ENCODE results near the gene PGGHG. TPM values are rescaled to one million over a fixed set of nuclear protein-coding genes. Genes with fewer than 3 reads are reported as not detected.
"Not testable (repeated sequence)": the region's sequence is repeated elsewhere in the genome, so short reads cannot be mapped to it uniquely, and the experiment has no call there.

Gene PGGHG
- total RNA-seq, 2 experiments from 2014 or later: 670 to 671 TPM

- no peaks in the 10 kb centered on the region for H3K27me3 ChIP-seq (ENCODE audit: control insufficient read depth in 1 of 2, insufficient read depth in 2 of 2, low read length in 2 of 2)
- no peak overlapping the region for H3K4me3 ChIP-seq (ENCODE audit: low read length)
- ChIA-PET CTCF (no interaction called here), POLR2A (interaction anchor here (0.8 to 3.6 kb wide), 4 partner anchors 16 to 136 kb away, joined by 3 to 17 read pairs (median 4); partner anchors contain the start of genes BET1L and RIC8A)
- H3K27ac Mint-ChIP-seq: no peak overlapping the region
- no peaks in the 10 kb centered on the region for H3K9me3 Mint-ChIP-seq
- H3K36me3 ChIP-seq (ENCODE audit: insufficient read depth, low read length): no peaks in the 10 kb centered on the region
- no peaks in the 10 kb centered on the region for H3K9me3 ChIP-seq (ENCODE audit: control insufficient read depth in 1 of 2, insufficient read depth in 1 of 2, low read length in 2 of 2)
- H3K4me3 Mint-ChIP-seq: no peak overlapping the region
- ATAC-seq (ENCODE audit: poor library complexity) (no peak), DNase-seq (no peak)
- intact Hi-C loops (cut with DNase I, micrococcal nuclease): no loop called here
- peaks cover 59% of the 10 kb centered on the region for H3K4me1 Mint-ChIP-seq (ENCODE audit: low read depth)
- peaks cover 57% of the 10 kb centered on the region for H3K4me1 ChIP-seq (ENCODE audit: insufficient read depth, low read length)
- no peaks in the 10 kb centered on the region for H3K36me3 Mint-ChIP-seq (ENCODE audit: low read depth)
- H3K27me3 Mint-ChIP-seq: no peaks in the 10 kb centered on the region
- no peak for TF ChIP-seq CTCF (IDR thresholded peaks at IDR 0.05)
- no peak overlapping the region for H3K27ac ChIP-seq (ENCODE audit: low read depth in 1 of 2, low read length in 2 of 2)
Measured at GRCh38 chr11:332651-333480, 43.9 kb downstream of the PGGHG start.

DNA sequence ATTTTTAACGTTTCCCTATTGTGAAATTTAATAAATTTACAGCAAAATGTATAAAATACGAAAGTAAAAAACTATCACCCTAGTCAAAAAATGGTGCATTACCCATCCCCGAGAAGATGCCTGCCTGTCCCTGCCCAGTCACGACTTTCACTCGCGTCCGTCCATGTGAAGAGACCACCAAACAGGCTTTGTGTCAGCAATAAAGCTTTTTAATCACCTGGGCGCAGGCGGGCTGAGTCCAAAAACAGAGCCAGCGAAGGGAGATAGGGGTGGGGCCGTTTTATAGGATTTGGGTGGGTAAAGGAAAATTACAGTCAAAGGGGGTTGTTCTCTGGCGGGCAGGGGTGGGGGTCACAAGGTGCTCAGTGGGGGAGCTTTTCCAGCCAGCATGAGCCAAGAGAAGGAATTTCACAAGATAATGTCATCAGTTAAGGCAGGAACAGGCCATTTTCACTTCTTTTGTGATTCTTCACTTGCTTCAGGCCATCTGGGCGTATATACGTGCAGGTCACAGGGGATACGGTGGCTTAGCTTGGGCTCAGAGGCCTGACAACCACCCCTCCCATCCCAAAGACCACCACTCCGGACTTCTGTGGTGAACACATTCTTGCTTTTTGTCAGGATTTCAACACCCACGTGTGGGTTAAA is 44.8 kb downstream of the PGGHG start:
- H3K36me3 Mint-ChIP-seq (ENCODE audit: low read depth); CTCF ChIA-PET; H3K27ac Mint-ChIP-seq; H3K36me3 ChIP-seq (ENCODE audit: insufficient read depth, low read length); H3K9me3 ChIP-seq (ENCODE audit: control insufficient read depth in 1 of 2, insufficient read depth in 1 of 2, low read length in 2 of 2); H3K27me3 Mint-ChIP-seq; H3K27ac ChIP-seq (ENCODE audit: low read depth in 1 of 2, low read length in 2 of 2); H3K4me3 Mint-ChIP-seq; ATAC-seq (ENCODE audit: poor library complexity); intact Hi-C loops (cut with DNase I, micrococcal nuclease); H3K27me3 ChIP-seq (ENCODE audit: control insufficient read depth in 1 of 2, insufficient read depth in 2 of 2, low read length in 2 of 2); DNase-seq; H3K9me3 Mint-ChIP-seq; H3K4me3 ChIP-seq (ENCODE audit: low read length): not testable (repeated sequence)
- POLR2A ChIA-PET: interaction anchor here (1.1 to 1.5 kb wide), 3 partner anchors 22 to 127 kb away, joined by 3 to 5 read pairs (median 3); partner anchors contain the start of genes BET1L and RIC8A
- H3K4me1 Mint-ChIP-seq (ENCODE audit: low read depth): peaks cover 59% of the 10 kb centered on the region
- H3K4me1 ChIP-seq (ENCODE audit: insufficient read depth, low read length): peaks cover 54% of the 10 kb centered on the region

DNA sequence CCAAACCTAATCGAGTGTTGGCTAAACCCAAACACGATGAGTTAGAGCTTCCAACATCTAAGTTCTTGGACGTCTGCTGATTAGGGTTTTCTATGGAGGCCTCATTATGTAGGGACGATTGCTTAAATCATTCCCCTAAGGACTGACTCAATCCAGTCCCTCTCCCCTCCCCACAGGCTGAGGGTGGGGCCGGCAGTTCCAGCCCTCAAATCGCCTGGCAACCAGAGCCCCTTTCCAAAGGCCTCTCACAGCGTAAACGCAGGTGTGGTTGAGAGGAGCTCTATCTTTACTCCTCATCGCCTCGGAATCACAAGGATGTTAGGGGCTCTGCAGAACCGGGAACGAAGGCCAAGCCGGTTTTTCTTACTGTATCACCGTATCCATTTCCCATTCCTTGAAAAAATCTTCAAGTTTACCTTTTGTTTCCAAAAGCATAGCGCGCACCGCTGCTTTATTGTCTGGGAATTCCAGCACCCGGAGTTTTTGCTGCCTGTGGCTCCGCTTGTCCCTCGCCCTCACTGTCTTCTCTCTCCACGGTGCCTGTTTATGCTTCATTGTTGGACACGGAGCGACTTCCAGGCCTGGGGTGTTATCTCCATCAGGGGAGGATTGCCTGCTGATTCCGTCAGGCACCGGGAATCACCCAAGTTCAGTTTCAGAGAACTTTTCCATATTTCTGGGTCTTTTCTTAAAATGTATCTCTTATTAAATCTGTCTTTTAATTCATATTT is 45.5 kb downstream of the PGGHG start:
- CTCF ChIA-PET: no interaction called here
- Histone ChIP-seq H3K27ac (ENCODE audit: low read depth in 1 of 2, low read length in 2 of 2) (no peak overlapping the region), H3K9me3 (ENCODE audit: control insufficient read depth in 1 of 2, insufficient read depth in 1 of 2, low read length in 2 of 2) (no peaks in the 10 kb centered on the region), H3K4me1 (ENCODE audit: insufficient read depth, low read length) (peaks cover 47% of the 10 kb centered on the region), H3K4me3 (ENCODE audit: low read length) (no peak overlapping the region), H3K27me3 (ENCODE audit: control insufficient read depth in 1 of 2, insufficient read depth in 2 of 2, low read length in 2 of 2) (no peaks in the 10 kb centered on the region), H3K36me3 (ENCODE audit: insufficient read depth, low read length) (no peaks in the 10 kb centered on the region)
- peaks cover 53% of the 10 kb centered on the region for H3K4me1 Mint-ChIP-seq (ENCODE audit: low read depth)
- no peaks in the 10 kb centered on the region for H3K9me3 Mint-ChIP-seq
- DNase-seq: no peak
- H3K4me3 Mint-ChIP-seq: no peak overlapping the region
- H3K36me3 Mint-ChIP-seq (ENCODE audit: low read depth): no peaks in the 10 kb centered on the region
- H3K27ac Mint-ChIP-seq: no peak overlapping the region
- ATAC-seq (ENCODE audit: poor library complexity): no peak
- POLR2A ChIA-PET: interaction anchor here (1.1 kb wide), 1 partner anchor 21 kb away, joined by 3 read pairs; no protein-coding TSS in a partner anchor
- intact Hi-C loops (cut with DNase I, micrococcal nuclease): no loop called here
- no peaks in the 10 kb centered on the region for H3K27me3 Mint-ChIP-seq
- TF ChIP-seq CTCF (IDR thresholded peaks at IDR 0.05): no peak
